K562 (cell line): ENCODE data around the gene SLC10A2. TPM values are rescaled to one million over a fixed set of nuclear protein-coding genes. Genes with fewer than 3 reads are reported as not detected.

Experiments
- ATAC-seq: fragments of 200-7000 bp; cut with Tn5 transposase; 3 replicates; pipeline ENCODE4 v1.9.1; 2020; ENCODE audit warnings: moderate library complexity
- BruUV-seq: library from RNA; stranded (reverse); fragments of 400-500 nt; replicated peaks from 2 replicates; lab custom pipeline; 2021; lab: Mats Ljungman, UMichigan
- CTCF ChIA-PET: fragments of 300-600 bp; formaldehyde crosslinking; extraction: SDS; loops from one replicate; lab custom pipeline; 2021; ENCODE audit warnings: low intra/inter-chr PET ratio; lab: Yijun Ruan, JAX
- POLR2A ChIA-PET: fragments of 300-600, 350-650 bp; sonication (Branson Sonifier 250); formaldehyde crosslinking; extraction: SDS; loops from one replicate; lab custom pipeline; 2021; ENCODE audit warnings: antibody characterized with exemption, inconsistent platforms; lab: Yijun Ruan, JAX
- DNase-seq, 4 experiments: peaks; one replicate each; pipeline versions ENCODE4 v3.0.0 to v3.0.0-alpha.2; 2011 to 2018; ENCODE audit warnings: low spot score in 3 of 4, mixed read lengths in 3 of 4; ENCODE audit errors: extremely low read depth in 1 of 4
- FAIRE-seq: peaks from 2 replicates; lab custom pipeline; 2011; peaks lifted over from hg19 to GRCh38; lab: Jason Lieb, UNC
- H2AFZ ChIP-seq: 2 replicates; pipeline ENCODE4 v1.6.0; 2011; ENCODE audit warnings: low read depth, low read length, control low read depth, inconsistent platforms
- H3K27ac ChIP-seq: fragments of 200-600 bp; 3 replicates; pipeline ENCODE4 v1.8.0; 2011; ENCODE audit warnings: low read depth, mild to moderate bottlenecking, control low read depth, inconsistent platforms, low read length, moderate library complexity, mixed read lengths; ENCODE audit errors: extremely low read depth
- H3K27me3 ChIP-seq, 2 experiments: fragments of 300-600 bp in 1 of 2; 2 replicates in 1 of 2; 3 replicates in 1 of 2; pipeline versions ENCODE4 v1.6.0 to v1.8.0; 2011; ENCODE audit warnings: inconsistent platforms in 2 of 2, low read length in 2 of 2, mild to moderate bottlenecking in 1 of 2, mixed read lengths in 1 of 2, moderate library complexity in 1 of 2; ENCODE audit not compliant: control insufficient read depth in 2 of 2, insufficient read depth in 2 of 2
- H3K36me3 ChIP-seq: fragments of 300-600 bp; 3 replicates; pipeline ENCODE4 v1.8.0; 2011; ENCODE audit warnings: mild to moderate bottlenecking, low read length, inconsistent platforms; ENCODE audit not compliant: control insufficient read depth, insufficient read depth
- H3K4me1 ChIP-seq, 2 experiments: fragments of 200-600 bp in 1 of 2; replicated peaks in 1 of 2; 2 replicates in 1 of 2; 3 replicates in 1 of 2; pipeline versions ENCODE4 v1.5.1 to v1.8.0; 2011; ENCODE audit warnings: inconsistent platforms in 2 of 2, low read length in 2 of 2, mild to moderate bottlenecking in 1 of 2, mixed read lengths in 1 of 2, moderate library complexity in 1 of 2; ENCODE audit not compliant: control insufficient read depth in 2 of 2, insufficient read depth in 2 of 2
- H3K4me2 ChIP-seq: 2 replicates; pipeline ENCODE4 v1.6.1; 2011; ENCODE audit warnings: low read length, control low read depth, inconsistent platforms, mixed read lengths; ENCODE audit not compliant: insufficient read depth
- H3K4me3 ChIP-seq: fragments of 200-600 bp; sonication (generic), shearing (Covaris generic); 2 replicates; pipeline ENCODE4 v1.5.1; 2016; ENCODE audit warnings: control low read depth, inconsistent platforms
- H3K79me2 ChIP-seq: fragments of 200-600 bp; 3 replicates; pipeline ENCODE4 v1.8.0; 2011; ENCODE audit warnings: low read length, inconsistent platforms; ENCODE audit not compliant: control insufficient read depth, insufficient read depth
- H3K9ac ChIP-seq, 2 experiments: 2 replicates each; pipeline versions ENCODE4 v1.6.0 to v1.6.1; 2011; ENCODE audit warnings: low read depth in 2 of 2, low read length in 2 of 2, control low read depth in 1 of 2, inconsistent platforms in 1 of 2, mild to moderate bottlenecking in 1 of 2, mixed read lengths in 1 of 2; ENCODE audit not compliant: insufficient read depth in 1 of 2
- H3K9me1 ChIP-seq: one replicate; pipeline ENCODE4 v1.6.0; 2011; ENCODE audit warnings: inconsistent platforms, mild to moderate bottlenecking, low read length, moderate library complexity; ENCODE audit not compliant: control insufficient read depth, insufficient read depth
- H3K9me3 ChIP-seq: replicated peaks from 2 replicates; pipeline ENCODE4 v1.5.1; 2011; ENCODE audit warnings: low read depth, low read length, inconsistent platforms; ENCODE audit not compliant: control insufficient read depth, insufficient read depth
- H4K20me1 ChIP-seq: replicated peaks from 2 replicates; pipeline ENCODE4 v1.6.1; 2011; ENCODE audit warnings: low read length, inconsistent platforms, mixed read lengths; ENCODE audit not compliant: control insufficient read depth, insufficient read depth
- CBX8 ChIP-seq: fragments of 200-600 bp; sonication (generic); IDR thresholded peaks from 2 replicates; pipeline ENCODE4 v1.6.1; 2012; ENCODE audit warnings: borderline replicate concordance, mixed run types, low read depth, mild to moderate bottlenecking, moderate library complexity, mixed read lengths, low read length, control low read depth, inconsistent platforms; ENCODE audit not compliant: poor library complexity, severe bottlenecking; ENCODE audit errors: extremely low read depth
- CCAR2 ChIP-seq: fragments of 200-400 bp; formaldehyde crosslinking; IDR thresholded peaks from 2 replicates; pipeline ENCODE4 v1.6.1; 2017; ENCODE audit warnings: mild to moderate bottlenecking, low read depth, low read length
- GABPB2 ChIP-seq: fragments of 250-450 bp; sonication (Bioruptor Pico); conservative IDR thresholded peaks from 2 replicates; pipeline ENCODE4 v1.5.1; 2021; ENCODE audit warnings: mild to moderate bottlenecking
- HDGF ChIP-seq: fragments of 450-650 bp; IDR thresholded peaks from 2 replicates; pipeline ENCODE4 v1.6.1; 2016
- NCOR1 ChIP-seq: fragments of 450-650 bp; IDR thresholded peaks from 2 replicates; pipeline ENCODE4 v1.6.1; 2016; ENCODE audit warnings: mild to moderate bottlenecking, moderate library complexity
- POLR2AphosphoS5 ChIP-seq: IDR thresholded peaks from 2 replicates; pipeline ENCODE4 v1.6.1; 2011; ENCODE audit warnings: mild to moderate bottlenecking, low read depth, low read length, moderate library complexity; ENCODE audit not compliant: control insufficient read depth, insufficient read depth
- ZC3H8 ChIP-seq: fragments of 450-650 bp; IDR thresholded peaks from 2 replicates; pipeline ENCODE4 v1.6.1; 2017
- ZNF668 ChIP-seq: fragments of 250-450 bp; sonication (Bioruptor Pico); IDR thresholded peaks from 2 replicates; pipeline ENCODE4 v1.8.0; 2022; ENCODE audit warnings: mild to moderate bottlenecking, inconsistent platforms
- WGBS: fragments of 100-300 bp; shearing (Covaris generic); methylation state at CpG from one replicate; pipeline ENCODE4 v1.1.6; 2016; ENCODE audit warnings: low coverage, mixed read lengths; ENCODE audit not compliant: insufficient coverage; ENCODE audit errors: missing lambda C conversion rate; 5-methylcytosine and 5-hydroxymethylcytosine counted together
- in situ Hi-C: fragments of 300-500 bp; cut with MboI; formaldehyde crosslinking; loops from 4 replicates; pipeline ENCODE4 v1.15.0; 2018; ENCODE audit warnings: inconsistent platforms, mixed read lengths
- intact Hi-C: fragments of 100-400 bp; cut with micrococcal nuclease; formaldehyde crosslinking; loops from 2 replicates; pipeline ENCODE4 v1.14.2; 2022
- polyA plus RNA-seq, 8 experiments: library from polyadenylated mRNA; depleted of rRNA in 4 of 8; stranded (reverse) in 5 of 8; unstranded in 3 of 8; fragments of >200 nt; fragmentation: Nextera tagmentation in 2 of 8; fragmentation: Illumina TruSeq in 1 of 8; extraction: Ambion mirVana in 2 of 8; extraction: Trizol in 1 of 8; gene quantifications; 2 replicates each; pipeline versions ENCODE4 v1.2.1 to v1.2.3, GENCODE V29; 2011 to 2014; ENCODE audit warnings: inconsistent platforms in 1 of 8, missing spikeins in 1 of 8
- total RNA-seq, 7 experiments: library from RNA; depleted of rRNA in 6 of 7; stranded (reverse); fragments of >200 nt in 6 of 7; fragmentation: Illumina TruSeq in 2 of 7; extraction: Trizol in 2 of 7; gene quantifications; 2 replicates each; pipeline versions ENCODE4 v1.2.1 to v1.2.3, GENCODE V29; 2011 to 2021; ENCODE audit warnings: low replicate concordance in 1 of 7
- TF ChIP-seq, protein P1 (sequence below): fragments of 450-650 bp; IDR thresholded peaks from 2 replicates; pipeline ENCODE4 v1.6.1; 2018; ENCODE audit not compliant: partially characterized antibody
- TF ChIP-seq, protein P2 (sequence below): fragments of 450-650 bp; IDR thresholded peaks from 2 replicates; pipeline ENCODE4 v1.6.1; 2014; ENCODE audit warnings: low read depth, mild to moderate bottlenecking, moderate library complexity, borderline replicate concordance
- TF ChIP-seq, protein P3 (sequence below): sonication (generic); formaldehyde crosslinking; IDR thresholded peaks from 2 replicates; pipeline ENCODE4 v1.8.1; 2023; ENCODE audit warnings: missing genetic modification reagents, mild to moderate bottlenecking, borderline replicate concordance

Gene SLC10A2
- total and polyA plus RNA-seq, 9 of the 15 experiments (the other 6 are each of a cell fraction or from before 2014, with no cell fraction given): not detected

DNA sequence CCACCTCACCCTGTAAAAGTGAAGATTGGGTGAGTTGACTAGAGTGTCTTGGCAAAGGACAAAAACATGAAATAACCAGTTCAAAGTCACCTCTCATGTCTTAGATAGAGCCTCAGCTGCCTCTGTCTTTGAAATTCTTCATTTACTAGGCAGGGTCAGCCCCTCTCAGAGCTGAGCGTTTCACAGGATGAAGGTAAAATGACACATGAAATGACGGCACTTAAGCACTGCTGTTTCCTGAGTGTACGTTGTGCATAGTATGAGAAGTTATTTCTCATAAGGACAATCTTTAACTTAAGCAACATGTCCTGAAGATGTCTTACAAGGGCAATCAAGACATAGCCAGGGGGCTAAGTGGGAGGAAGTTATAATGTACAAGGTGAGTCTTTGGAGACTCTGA, 32.3 kb upstream of the SLC10A2 start:
- Histone ChIP-seq H3K27me3 (no peaks in the 10 kb centered on the region), H4K20me1 (no peaks in the 10 kb centered on the region), H2AFZ (no peak overlapping the region), H3K79me2 (no peaks in the 10 kb centered on the region), H3K27ac (no peak overlapping the region), H3K9ac (no peak overlapping the region), H3K36me3 (no peaks in the 10 kb centered on the region), H3K4me2 (no peak overlapping the region), H3K9me3 (0 out of 2 replicates have a peak, but pooled peaks cover 2% of the 10 kb centered on the region), H3K4me3 (no peak overlapping the region), H3K9me1 (no peaks in the 10 kb centered on the region), H3K4me1 (no peaks in the 10 kb centered on the region)
- ChIA-PET POLR2A (no interaction called here), CTCF (no interaction called here)
- DNase-seq (no peak), ATAC-seq (no peak), FAIRE-seq (no peak)
- 0% methylated on average over 3 of the region's 3 CpGs for WGBS
- intact Hi-C loops (no loop called here), in situ Hi-C loops (no loop called here)
- BruUV-seq: no TSS peak
- TF ChIP-seq ZNF668 (CRISPR knock-in tag) (no peak), GABPB2 (CRISPR knock-in tag) (no peak), POLR2AphosphoS5 (no peak), ZC3H8 (no peak), CCAR2 (no peak), HDGF (no peak), NCOR1 (no peak), CBX8 (no peak)
- TF ChIP-seq, protein P1, sequence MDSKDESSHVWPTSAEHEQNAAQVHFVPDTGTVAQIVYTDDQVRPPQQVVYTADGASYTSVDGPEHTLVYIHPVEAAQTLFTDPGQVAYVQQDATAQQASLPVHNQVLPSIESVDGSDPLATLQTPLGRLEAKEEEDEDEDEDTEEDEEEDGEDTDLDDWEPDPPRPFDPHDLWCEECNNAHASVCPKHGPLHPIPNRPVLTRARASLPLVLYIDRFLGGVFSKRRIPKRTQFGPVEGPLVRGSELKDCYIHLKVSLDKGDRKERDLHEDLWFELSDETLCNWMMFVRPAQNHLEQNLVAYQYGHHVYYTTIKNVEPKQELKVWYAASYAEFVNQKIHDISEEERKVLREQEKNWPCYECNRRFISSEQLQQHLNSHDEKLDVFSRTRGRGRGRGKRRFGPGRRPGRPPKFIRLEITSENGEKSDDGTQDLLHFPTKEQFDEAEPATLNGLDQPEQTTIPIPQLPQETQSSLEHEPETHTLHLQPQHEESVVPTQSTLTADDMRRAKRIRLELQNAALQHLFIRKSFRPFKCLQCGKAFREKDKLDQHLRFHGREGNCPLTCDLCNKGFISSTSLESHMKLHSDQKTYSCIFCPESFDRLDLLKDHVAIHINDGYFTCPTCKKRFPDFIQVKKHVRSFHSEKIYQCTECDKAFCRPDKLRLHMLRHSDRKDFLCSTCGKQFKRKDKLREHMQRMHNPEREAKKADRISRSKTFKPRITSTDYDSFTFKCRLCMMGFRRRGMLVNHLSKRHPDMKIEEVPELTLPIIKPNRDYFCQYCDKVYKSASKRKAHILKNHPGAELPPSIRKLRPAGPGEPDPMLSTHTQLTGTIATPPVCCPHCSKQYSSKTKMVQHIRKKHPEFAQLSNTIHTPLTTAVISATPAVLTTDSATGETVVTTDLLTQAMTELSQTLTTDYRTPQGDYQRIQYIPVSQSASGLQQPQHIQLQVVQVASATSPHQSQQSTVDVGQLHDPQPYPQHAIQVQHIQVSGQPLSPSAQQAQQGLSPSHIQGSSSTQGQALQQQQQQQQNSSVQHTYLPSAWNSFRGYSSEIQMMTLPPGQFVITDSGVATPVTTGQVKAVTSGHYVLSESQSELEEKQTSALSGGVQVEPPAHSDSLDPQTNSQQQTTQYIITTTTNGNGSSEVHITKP: no peak
- TF ChIP-seq, protein P2, sequence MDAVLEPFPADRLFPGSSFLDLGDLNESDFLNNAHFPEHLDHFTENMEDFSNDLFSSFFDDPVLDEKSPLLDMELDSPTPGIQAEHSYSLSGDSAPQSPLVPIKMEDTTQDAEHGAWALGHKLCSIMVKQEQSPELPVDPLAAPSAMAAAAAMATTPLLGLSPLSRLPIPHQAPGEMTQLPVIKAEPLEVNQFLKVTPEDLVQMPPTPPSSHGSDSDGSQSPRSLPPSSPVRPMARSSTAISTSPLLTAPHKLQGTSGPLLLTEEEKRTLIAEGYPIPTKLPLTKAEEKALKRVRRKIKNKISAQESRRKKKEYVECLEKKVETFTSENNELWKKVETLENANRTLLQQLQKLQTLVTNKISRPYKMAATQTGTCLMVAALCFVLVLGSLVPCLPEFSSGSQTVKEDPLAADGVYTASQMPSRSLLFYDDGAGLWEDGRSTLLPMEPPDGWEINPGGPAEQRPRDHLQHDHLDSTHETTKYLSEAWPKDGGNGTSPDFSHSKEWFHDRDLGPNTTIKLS: no peak
- TF ChIP-seq, protein P3, sequence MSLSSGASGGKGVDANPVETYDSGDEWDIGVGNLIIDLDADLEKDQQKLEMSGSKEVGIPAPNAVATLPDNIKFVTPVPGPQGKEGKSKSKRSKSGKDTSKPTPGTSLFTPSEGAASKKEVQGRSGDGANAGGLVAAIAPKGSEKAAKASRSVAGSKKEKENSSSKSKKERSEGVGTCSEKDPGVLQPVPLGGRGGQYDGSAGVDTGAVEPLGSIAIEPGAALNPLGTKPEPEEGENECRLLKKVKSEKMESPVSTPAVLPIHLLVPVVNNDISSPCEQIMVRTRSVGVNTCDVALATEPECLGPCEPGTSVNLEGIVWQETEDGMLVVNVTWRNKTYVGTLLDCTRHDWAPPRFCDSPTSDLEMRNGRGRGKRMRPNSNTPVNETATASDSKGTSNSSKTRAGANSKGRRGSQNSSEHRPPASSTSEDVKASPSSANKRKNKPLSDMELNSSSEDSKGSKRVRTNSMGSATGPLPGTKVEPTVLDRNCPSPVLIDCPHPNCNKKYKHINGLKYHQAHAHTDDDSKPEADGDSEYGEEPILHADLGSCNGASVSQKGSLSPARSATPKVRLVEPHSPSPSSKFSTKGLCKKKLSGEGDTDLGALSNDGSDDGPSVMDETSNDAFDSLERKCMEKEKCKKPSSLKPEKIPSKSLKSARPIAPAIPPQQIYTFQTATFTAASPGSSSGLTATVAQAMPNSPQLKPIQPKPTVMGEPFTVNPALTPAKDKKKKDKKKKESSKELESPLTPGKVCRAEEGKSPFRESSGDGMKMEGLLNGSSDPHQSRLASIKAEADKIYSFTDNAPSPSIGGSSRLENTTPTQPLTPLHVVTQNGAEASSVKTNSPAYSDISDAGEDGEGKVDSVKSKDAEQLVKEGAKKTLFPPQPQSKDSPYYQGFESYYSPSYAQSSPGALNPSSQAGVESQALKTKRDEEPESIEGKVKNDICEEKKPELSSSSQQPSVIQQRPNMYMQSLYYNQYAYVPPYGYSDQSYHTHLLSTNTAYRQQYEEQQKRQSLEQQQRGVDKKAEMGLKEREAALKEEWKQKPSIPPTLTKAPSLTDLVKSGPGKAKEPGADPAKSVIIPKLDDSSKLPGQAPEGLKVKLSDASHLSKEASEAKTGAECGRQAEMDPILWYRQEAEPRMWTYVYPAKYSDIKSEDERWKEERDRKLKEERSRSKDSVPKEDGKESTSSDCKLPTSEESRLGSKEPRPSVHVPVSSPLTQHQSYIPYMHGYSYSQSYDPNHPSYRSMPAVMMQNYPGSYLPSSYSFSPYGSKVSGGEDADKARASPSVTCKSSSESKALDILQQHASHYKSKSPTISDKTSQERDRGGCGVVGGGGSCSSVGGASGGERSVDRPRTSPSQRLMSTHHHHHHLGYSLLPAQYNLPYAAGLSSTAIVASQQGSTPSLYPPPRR: no peak
